MM.1S (cell line): ENCODE measurements around the gene CAMK4.

Source experiments
- DNase-seq: peaks from one replicate; pipeline ENCODE4 v3.0.0-alpha.2; 2015
- H2AFZ ChIP-seq: fragments of 300-600 bp; sonication (generic); 2 replicates; pipeline ENCODE4 v1.6.0; 2016; ENCODE audit warnings: antibody characterized with exemption, low read length
- H3F3A ChIP-seq: fragments of 300-600 bp; sonication (generic); 2 replicates; pipeline ENCODE4 v1.6.1; 2016; ENCODE audit warnings: mild to moderate bottlenecking, antibody characterized with exemption, low read length, moderate library complexity, mixed read lengths; ENCODE audit not compliant: insufficient read depth
- H3K27ac ChIP-seq: fragments of 300-600 bp; sonication (generic); 2 replicates; pipeline ENCODE4 v1.5.1; 2016; ENCODE audit warnings: mild to moderate bottlenecking, low read length
- H3K27me3 ChIP-seq: fragments of 300-600 bp; sonication (generic); replicated peaks from 2 replicates; pipeline ENCODE4 v1.6.0; 2016; ENCODE audit warnings: low read length; ENCODE audit not compliant: insufficient read depth
- H3K36me3 ChIP-seq: fragments of 300-600 bp; sonication (generic); replicated peaks from 2 replicates; pipeline ENCODE4 v1.6.1; 2016; ENCODE audit warnings: mild to moderate bottlenecking, low read length, mixed read lengths; ENCODE audit not compliant: insufficient read depth
- H3K4me1 ChIP-seq: fragments of 300-600 bp; sonication (generic); 2 replicates; pipeline ENCODE4 v1.6.1; 2016; ENCODE audit warnings: low read length, mixed read lengths
- H3K4me2 ChIP-seq: fragments of 300-600 bp; sonication (generic); 2 replicates; pipeline ENCODE4 v1.6.0; 2016; ENCODE audit warnings: low read depth, low read length
- H3K4me3 ChIP-seq: fragments of 300-600 bp; sonication (generic); 2 replicates; pipeline ENCODE4 v1.5.1; 2016; ENCODE audit warnings: low read length, mixed read lengths
- H3K79me2 ChIP-seq: fragments of 300-600 bp; sonication (generic); 2 replicates; pipeline ENCODE4 v1.6.1; 2016; ENCODE audit warnings: mixed run types, low read length, mixed read lengths
- H3K9ac ChIP-seq: fragments of 300-600 bp; sonication (generic); 2 replicates; pipeline ENCODE4 v1.6.1; 2016; ENCODE audit warnings: low read length, mixed read lengths
- H3K9me2 ChIP-seq: fragments of 300-600 bp; sonication (generic); replicated peaks from 2 replicates; pipeline ENCODE4 v1.6.1; 2016; ENCODE audit warnings: mild to moderate bottlenecking, low read length, mixed read lengths; ENCODE audit not compliant: insufficient read depth
- H3K9me3 ChIP-seq: fragments of 300-600 bp; sonication (generic); replicated peaks from 2 replicates; pipeline ENCODE4 v1.6.1; 2016; ENCODE audit warnings: mild to moderate bottlenecking, low read length, mixed read lengths; ENCODE audit not compliant: insufficient read depth
- H4K20me1 ChIP-seq: fragments of 300-600 bp; sonication (generic); 2 replicates; pipeline ENCODE4 v1.6.1; 2016; ENCODE audit warnings: mild to moderate bottlenecking, low read length, moderate library complexity, mixed read lengths; ENCODE audit not compliant: insufficient read depth
- EZH2 ChIP-seq: fragments of 300-600 bp; sonication (generic); optimal IDR thresholded peaks from 2 replicates; pipeline ENCODE3; 2017; ENCODE audit warnings: low read depth, mild to moderate bottlenecking, antibody characterized with exemption, low read length, mixed read lengths
- EZH2phosphoT487 ChIP-seq: fragments of 300-600 bp; sonication (generic); IDR thresholded peaks from 2 replicates; pipeline ENCODE4 v1.6.1; 2018; ENCODE audit warnings: antibody characterized with exemption, low read length
- TF ChIP-seq, protein P1 (sequence below): fragments of 300-600 bp; sonication (generic); IDR thresholded peaks from 2 replicates; pipeline ENCODE4 v1.5.1; 2016; ENCODE audit warnings: antibody characterized with exemption, low read length, mixed read lengths

CAMK4 gene

GRCh38 chr5:111278858-111279504 is 54.8 kb downstream of the CAMK4 start:
- peak; percentile 56 for DNase-seq
- TF ChIP-seq, protein P1, sequence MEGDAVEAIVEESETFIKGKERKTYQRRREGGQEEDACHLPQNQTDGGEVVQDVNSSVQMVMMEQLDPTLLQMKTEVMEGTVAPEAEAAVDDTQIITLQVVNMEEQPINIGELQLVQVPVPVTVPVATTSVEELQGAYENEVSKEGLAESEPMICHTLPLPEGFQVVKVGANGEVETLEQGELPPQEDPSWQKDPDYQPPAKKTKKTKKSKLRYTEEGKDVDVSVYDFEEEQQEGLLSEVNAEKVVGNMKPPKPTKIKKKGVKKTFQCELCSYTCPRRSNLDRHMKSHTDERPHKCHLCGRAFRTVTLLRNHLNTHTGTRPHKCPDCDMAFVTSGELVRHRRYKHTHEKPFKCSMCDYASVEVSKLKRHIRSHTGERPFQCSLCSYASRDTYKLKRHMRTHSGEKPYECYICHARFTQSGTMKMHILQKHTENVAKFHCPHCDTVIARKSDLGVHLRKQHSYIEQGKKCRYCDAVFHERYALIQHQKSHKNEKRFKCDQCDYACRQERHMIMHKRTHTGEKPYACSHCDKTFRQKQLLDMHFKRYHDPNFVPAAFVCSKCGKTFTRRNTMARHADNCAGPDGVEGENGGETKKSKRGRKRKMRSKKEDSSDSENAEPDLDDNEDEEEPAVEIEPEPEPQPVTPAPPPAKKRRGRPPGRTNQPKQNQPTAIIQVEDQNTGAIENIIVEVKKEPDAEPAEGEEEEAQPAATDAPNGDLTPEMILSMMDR, result peak; percentile 89
- TF ChIP-seq EZH2 (no peak), EZH2phosphoT487 (no peak)
- no peak overlapping the region for H2AFZ ChIP-seq
- no peaks in the 10 kb centered on the region for H3K27me3 ChIP-seq
- no peak overlapping the region for H3K4me2 ChIP-seq
- no peaks in the 10 kb centered on the region for H3K9me2 ChIP-seq
- no peaks in the 10 kb centered on the region for H3K4me1 ChIP-seq
- no peaks in the 10 kb centered on the region for H3F3A ChIP-seq
- H3K79me2 ChIP-seq, result no peaks in the 10 kb centered on the region
- H3K27ac ChIP-seq, result no peak overlapping the region
- no peaks in the 10 kb centered on the region for H3K36me3 ChIP-seq
- no peak overlapping the region for H3K9ac ChIP-seq
- no peaks in the 10 kb centered on the region for H4K20me1 ChIP-seq
- no peaks in the 10 kb centered on the region for H3K9me3 ChIP-seq
- H3K4me3 ChIP-seq, result no peak overlapping the region

- Histone ChIP-seq H3K4me3 (no peak overlapping the region), H3K27me3 (no peaks in the 10 kb centered on the region), H2AFZ (no peak overlapping the region), H3K9me2 (no peaks in the 10 kb centered on the region), H3K36me3 (no peaks in the 10 kb centered on the region), H3K79me2 (no peaks in the 10 kb centered on the region), H3K9ac (no peak overlapping the region), H3K4me1 (no peaks in the 10 kb centered on the region), H3K27ac (no peak overlapping the region), H3F3A (no peaks in the 10 kb centered on the region), H4K20me1 (no peaks in the 10 kb centered on the region), H3K4me2 (no peak overlapping the region), H3K9me3 (no peaks in the 10 kb centered on the region)
- DNase-seq, result no peak
- no peak for TF ChIP-seq EZH2
- TF ChIP-seq, protein P1, result no peak
- no peak for TF ChIP-seq EZH2phosphoT487
Measured at GRCh38 chr5:111280282-111280951, 56.2 kb downstream of the CAMK4 start.

DNA sequence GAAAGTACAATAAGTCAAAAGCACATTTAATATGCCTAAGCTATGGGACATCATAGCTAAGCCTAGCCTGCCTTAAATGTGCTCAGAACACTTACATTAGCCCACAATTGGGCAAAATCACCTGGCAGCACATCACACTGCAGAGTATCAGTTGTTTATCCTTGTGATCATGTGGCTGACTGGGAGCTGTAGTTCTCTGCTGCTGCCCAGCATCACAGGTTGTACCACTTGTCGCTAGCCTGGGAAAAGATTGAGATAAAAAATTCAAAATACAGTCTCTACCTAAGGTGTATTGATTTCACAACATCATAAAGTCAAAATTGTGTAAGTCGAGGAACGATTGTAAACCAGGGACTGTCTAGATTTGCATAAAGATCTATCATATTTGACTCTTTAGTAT is 58.6 kb downstream of the CAMK4 start:
- Histone ChIP-seq H3K4me1 (no peaks in the 10 kb centered on the region), H3K4me3 (no peak overlapping the region), H3K9me2 (no peaks in the 10 kb centered on the region), H3K9ac (no peak overlapping the region), H3K27me3 (no peaks in the 10 kb centered on the region), H2AFZ (no peak overlapping the region), H4K20me1 (no peaks in the 10 kb centered on the region), H3K79me2 (no peaks in the 10 kb centered on the region), H3K36me3 (no peaks in the 10 kb centered on the region), H3K9me3 (no peaks in the 10 kb centered on the region), H3F3A (no peaks in the 10 kb centered on the region), H3K27ac (no peak overlapping the region), H3K4me2 (no peak overlapping the region)
- DNase-seq, result no peak
- TF ChIP-seq, protein P1, result no peak
- TF ChIP-seq EZH2phosphoT487 (no peak), EZH2 (no peak)
